Smooth muscle cell of the brain vasculature (primary cell): ENCODE measurements around the gene ERC2.

Experiments
- DNase-seq: peaks from one replicate; pipeline ENCODE4 v3.0.0-alpha.2; 2012; ENCODE audit warnings: low read depth, low spot score

Gene ERC2

DNA sequence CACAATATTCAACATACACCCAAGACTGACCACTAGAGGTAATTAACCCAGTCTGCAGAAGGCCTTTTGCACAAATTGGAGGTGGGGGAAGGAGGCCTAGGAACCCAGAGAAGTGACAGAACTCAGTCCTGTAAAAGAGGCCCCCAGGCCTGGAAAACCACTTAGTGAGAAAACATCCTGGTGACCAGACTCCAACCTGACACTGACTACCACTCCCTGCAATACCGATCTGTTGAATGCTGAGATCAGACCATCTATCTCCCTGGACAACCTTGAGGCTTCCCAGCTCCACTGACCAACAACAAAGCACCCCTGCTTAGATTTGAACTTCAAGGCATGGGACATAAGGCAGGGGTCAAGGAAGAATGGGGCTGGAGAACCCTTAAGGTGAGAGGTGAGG is 719.2 kb downstream of the ERC2 start:
- DNase-seq = no peak

DNA sequence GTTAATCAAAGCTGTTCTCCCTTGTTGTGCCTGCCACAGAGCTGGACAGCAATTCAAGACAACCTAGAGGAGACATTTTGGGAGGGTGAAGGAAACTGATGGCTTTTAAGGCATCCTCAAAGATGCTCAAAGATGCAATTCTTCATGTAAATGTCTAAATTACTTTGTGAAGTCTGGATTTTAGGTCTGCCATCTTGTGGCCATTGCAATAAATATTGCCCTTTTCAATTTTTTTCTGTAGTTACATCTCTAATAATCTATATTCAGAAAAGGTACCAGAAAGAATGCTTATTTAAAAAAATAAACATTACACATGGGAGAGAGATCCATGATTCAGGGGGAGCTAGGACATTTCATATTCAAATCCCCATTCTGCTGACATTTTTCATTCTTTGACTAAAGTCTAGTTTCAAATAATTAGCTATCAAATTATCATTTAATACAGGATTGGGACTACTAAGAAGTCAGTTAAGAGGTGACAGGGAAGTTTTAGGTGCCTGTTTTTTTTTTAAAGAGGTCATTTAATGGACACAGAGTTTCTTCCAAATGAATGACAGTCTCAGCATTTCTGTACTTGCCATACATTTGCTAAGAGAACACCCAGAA is 721.4 kb downstream of the ERC2 start:
- no peak for DNase-seq

DNA sequence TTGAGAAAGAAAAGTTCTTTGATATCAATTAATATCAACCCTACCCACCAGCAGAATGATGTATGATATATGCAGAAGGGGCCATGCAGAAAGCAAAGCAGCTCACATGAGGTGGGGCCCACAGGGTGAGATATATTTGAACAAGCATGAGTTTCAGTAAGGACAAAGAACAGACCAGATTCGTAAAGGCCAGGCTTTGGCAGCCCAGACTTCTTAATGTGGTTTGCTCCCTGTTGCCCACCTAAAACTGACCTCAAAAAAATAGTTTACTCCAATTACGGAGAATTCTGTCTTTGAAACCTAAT is 725.5 kb downstream of the ERC2 start:
- DNase-seq = no peak

GRCh38 chr3:55742022-55742831 is 726.0 kb downstream of the ERC2 start:
- no peak for DNase-seq

- no peak for DNase-seq
These were observed 731.1 kb downstream of the ERC2 start for GRCh38 chr3:55737186-55737585.

GRCh38 chr3:55735976-55736375 is 732.3 kb downstream of the ERC2 start:
- DNase-seq = no peak

DNA sequence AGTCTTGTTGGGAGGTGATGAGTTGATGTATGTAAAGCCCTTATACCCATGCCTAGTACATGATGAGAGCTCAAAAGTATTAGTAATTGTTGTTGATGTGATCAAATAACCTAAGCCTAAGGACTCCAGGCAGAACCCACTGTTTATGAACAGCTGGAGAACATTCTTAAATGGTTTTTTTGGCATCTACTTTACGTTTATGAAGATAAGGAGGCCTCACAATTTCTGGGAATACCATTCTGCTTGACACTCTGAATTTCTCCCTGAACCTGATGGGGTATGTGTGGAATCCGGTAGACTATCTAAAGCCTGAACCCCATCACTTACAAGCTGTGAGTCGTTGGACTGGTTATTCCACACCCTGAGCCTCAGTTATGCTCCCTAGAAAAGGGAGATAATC is 736.5 kb downstream of the ERC2 start:
- DNase-seq = no peak

DNA sequence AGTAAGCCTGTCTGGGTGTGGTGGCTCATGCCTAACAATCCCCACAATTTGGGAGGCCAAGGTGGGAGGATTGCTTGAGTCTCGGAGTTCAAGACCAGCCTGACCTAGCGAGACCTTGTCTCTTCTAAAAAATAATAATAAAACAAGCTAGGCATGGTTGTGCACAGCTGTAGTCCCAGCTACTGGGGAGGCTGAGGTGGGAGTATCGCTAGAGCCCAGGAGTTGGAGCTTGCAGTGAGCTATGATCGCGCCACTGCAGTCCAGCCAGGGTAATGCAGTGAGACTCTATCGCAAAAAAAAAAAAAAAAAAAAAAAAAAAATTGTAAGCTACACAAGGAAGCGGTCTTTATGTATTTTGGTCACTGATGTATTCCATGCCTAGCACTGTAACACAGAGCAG is 738.7 kb downstream of the ERC2 start:
- no peak for DNase-seq

DNA sequence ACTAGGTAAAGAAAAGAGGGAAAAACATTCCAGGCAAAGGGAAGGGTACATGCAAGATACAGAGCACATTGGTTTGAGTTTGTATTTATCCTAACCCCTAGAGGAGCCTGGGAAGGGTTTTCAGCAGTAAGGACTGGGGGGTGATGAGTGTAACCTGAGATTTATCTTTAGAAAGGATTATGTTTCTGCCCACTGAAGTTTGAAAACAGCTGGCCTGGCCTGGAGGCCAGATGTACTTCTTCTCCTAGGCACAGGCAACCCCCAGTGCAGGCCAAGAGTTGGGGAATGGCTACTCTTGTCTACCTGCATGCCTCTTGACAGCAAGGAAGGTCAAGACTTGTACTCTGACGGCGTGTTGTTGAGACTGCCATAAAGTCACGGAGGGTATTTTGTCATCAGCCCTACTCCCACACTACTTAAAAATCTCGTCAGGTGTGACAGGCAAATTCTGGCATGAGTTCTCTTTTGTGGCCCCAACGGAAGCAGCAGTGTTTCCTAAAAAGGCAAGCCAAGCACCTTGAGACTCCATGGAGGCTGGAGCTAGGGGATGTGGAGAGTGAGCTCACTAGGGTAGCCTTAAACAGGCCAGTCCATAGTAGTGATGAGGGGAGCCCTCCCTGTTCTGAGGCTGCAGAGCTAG is 739.7 kb downstream of the ERC2 start:
- DNase-seq = no peak

- DNase-seq = no peak
These were observed 741.8 kb downstream of the ERC2 start for GRCh38 chr3:55726501-55726775.

- DNase-seq = no peak
These were observed 742.4 kb downstream of the ERC2 start for GRCh38 chr3:55725681-55726500.

GRCh38 chr3:55724821-55725220 is 743.4 kb downstream of the ERC2 start:
- DNase-seq = no peak

GRCh38 chr3:55724407-55724784 is 743.9 kb downstream of the ERC2 start:
- no peak for DNase-seq

GRCh38 chr3:55723653-55724406 is 744.4 kb downstream of the ERC2 start:
- no peak for DNase-seq

- DNase-seq = no peak
These were observed 746.4 kb downstream of the ERC2 start for GRCh38 chr3:55721716-55722484.

GRCh38 chr3:55720614-55721013 is 747.7 kb downstream of the ERC2 start:
- DNase-seq = no peak

- no peak for DNase-seq
These were observed 748.8 kb downstream of the ERC2 start for GRCh38 chr3:55719508-55719907.

DNA sequence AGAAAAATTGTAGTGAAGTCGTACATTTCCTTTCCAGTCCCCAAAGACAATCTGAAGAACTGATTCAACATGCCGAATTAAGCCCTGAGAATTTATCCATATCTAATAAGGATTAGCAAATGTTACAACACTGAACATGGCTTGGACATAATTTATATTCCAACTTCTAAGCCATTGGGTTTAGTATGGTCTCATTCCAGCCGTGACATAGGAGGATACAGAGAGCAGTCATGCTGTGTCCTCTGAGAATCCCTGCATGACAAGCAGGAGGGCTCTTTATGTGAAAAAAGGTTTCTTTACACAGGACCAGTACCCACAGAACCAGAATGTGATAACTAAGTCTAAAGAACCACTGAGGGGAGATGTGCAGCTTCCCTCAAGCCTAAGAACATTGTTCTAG is 749.3 kb downstream of the ERC2 start:
- no peak for DNase-seq

- DNase-seq = no peak
These were observed 749.7 kb downstream of the ERC2 start for GRCh38 chr3:55718521-55718921.

DNA sequence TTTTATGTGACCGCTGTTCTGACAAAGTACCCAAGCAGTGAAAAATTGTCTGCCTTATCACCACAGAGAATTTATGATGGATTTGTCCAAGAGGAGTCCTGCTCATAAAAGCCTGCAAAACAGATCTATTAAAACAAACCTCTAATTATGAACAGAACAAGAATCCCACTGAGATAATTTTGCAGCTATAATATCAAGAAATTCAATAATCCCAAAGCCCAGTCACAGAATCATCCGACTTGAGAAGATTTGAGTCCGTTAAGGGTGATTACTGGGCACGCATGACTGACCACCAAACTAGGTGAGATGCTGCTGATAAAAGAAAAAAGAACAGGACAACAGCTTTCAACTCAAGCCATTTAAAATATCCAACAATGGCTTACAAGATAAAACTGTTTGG is 750.2 kb downstream of the ERC2 start:
- DNase-seq = no peak

GRCh38 chr3:55717481-55717880 is 750.8 kb downstream of the ERC2 start:
- no peak for DNase-seq
